Erythroblast (primary cell): Measurements from ENCODE around the gene OPCML.

ENCODE experiments used
- DNase-seq, 2 experiments: peaks; one replicate each; lab custom pipeline; 2025; lab: John Stamatoyannopoulos, UW
- GATA1 ChIP-seq: IDR thresholded peaks from 2 replicates; pipeline ENCODE4 v1.6.1; 2011; ENCODE audit warnings: low read depth, mild to moderate bottlenecking, control low read depth, low read length, moderate library complexity
- POLR2A ChIP-seq: IDR thresholded peaks from 2 replicates; pipeline ENCODE4 v1.6.1; 2011; ENCODE audit warnings: mild to moderate bottlenecking, low read length

The OPCML gene

GRCh38 chr11:132466983-132467382, 1065.3 kb downstream of the OPCML start:
- TF ChIP-seq GATA1 (no peak), POLR2A (no peak)
- DNase-seq = no peak

- TF ChIP-seq POLR2A = no peak
- no peak for TF ChIP-seq GATA1
- no peak for DNase-seq
Measured at GRCh38 chr11:132464939-132465338, 1067.4 kb downstream of the OPCML start.

- DNase-seq = no peak
Measured at GRCh38 chr11:132464003-132464342, 1068.3 kb downstream of the OPCML start.

GRCh38 chr11:132463295-132464002, 1068.9 kb downstream of the OPCML start:
- no peak for DNase-seq
- no peak for TF ChIP-seq POLR2A

More at GRCh38 chr11:132464003-132464342, 1068.3 kb downstream of the OPCML start:
- TF ChIP-seq POLR2A (no peak), GATA1 (no peak)

GRCh38 chr11:132459736-132460135, 1072.6 kb downstream of the OPCML start:
- TF ChIP-seq POLR2A (no peak), GATA1 (no peak)
- no peak for DNase-seq

GRCh38 chr11:132457445-132457844, 1074.9 kb downstream of the OPCML start:
- no peak for DNase-seq
- TF ChIP-seq POLR2A (no peak), GATA1 (no peak)

GRCh38 chr11:132456751-132457328, 1075.5 kb downstream of the OPCML start:
- no peak for DNase-seq

GRCh38 chr11:132455044-132455443, 1077.3 kb downstream of the OPCML start:
- TF ChIP-seq POLR2A (no peak), GATA1 (no peak)
- DNase-seq = no peak

More at GRCh38 chr11:132456751-132457328, 1075.5 kb downstream of the OPCML start:
- TF ChIP-seq POLR2A (no peak), GATA1 (no peak)

GRCh38 chr11:132453406-132453805, 1078.9 kb downstream of the OPCML start:
- no peak for TF ChIP-seq POLR2A
- TF ChIP-seq GATA1 = no peak
- no peak for DNase-seq

- TF ChIP-seq GATA1 = no peak
- no peak for TF ChIP-seq POLR2A
- DNase-seq = no peak
Measured at GRCh38 chr11:132452616-132453015, 1079.7 kb downstream of the OPCML start.

GRCh38 chr11:132451942-132452601, 1080.2 kb downstream of the OPCML start:
- TF ChIP-seq GATA1 = no peak
- no peak for TF ChIP-seq POLR2A
- DNase-seq = no peak

- DNase-seq = no peak
- no peak for TF ChIP-seq POLR2A
- TF ChIP-seq GATA1 = no peak
Measured at GRCh38 chr11:132450631-132451030, 1081.7 kb downstream of the OPCML start.

- DNase-seq = no peak
- TF ChIP-seq GATA1 (no peak), POLR2A (no peak)
Measured at GRCh38 chr11:132448334-132448995, 1083.8 kb downstream of the OPCML start.

- TF ChIP-seq POLR2A (no peak), GATA1 (no peak)
- DNase-seq = no peak
Measured at GRCh38 chr11:132447761-132448160, 1084.5 kb downstream of the OPCML start.
